BLaER1 (cell line): ENCODE results near the gene WNT11.

Source experiments
- H3K27ac ChIP-seq: shearing (Covaris generic); formaldehyde crosslinking; 2 replicates; pipeline ENCODE4 v1.8.1; 2022
- H3K27me3 ChIP-seq: shearing (Covaris generic); formaldehyde crosslinking; 2 replicates; pipeline ENCODE4 v1.8.1; 2022
- H3K36me3 ChIP-seq: shearing (Covaris generic); formaldehyde crosslinking; 2 replicates; pipeline ENCODE4 v1.8.1; 2022
- H3K4me1 ChIP-seq: shearing (Covaris generic); formaldehyde crosslinking; 2 replicates; pipeline ENCODE4 v1.8.1; 2022
- H3K4me2 ChIP-seq: shearing (Covaris generic); formaldehyde crosslinking; 2 replicates; pipeline ENCODE4 v1.8.1; 2022
- H3K4me3 ChIP-seq: shearing (Covaris generic); formaldehyde crosslinking; 2 replicates; pipeline ENCODE4 v1.8.1; 2022
- H3K9ac ChIP-seq: shearing (Covaris generic); formaldehyde crosslinking; 2 replicates; pipeline ENCODE4 v1.8.1; 2022
- H3K9me3 ChIP-seq: shearing (Covaris generic); formaldehyde crosslinking; 2 replicates; pipeline ENCODE4 v1.8.1; 2022
- H4K20me1 ChIP-seq: shearing (Covaris generic); formaldehyde crosslinking; 2 replicates; pipeline ENCODE4 v1.8.1; 2022
- Cebpa-rat ChIP-seq: shearing (Covaris generic); IDR thresholded peaks from 2 replicates; pipeline ENCODE4 v1.8.1; 2022

The WNT11 gene

DNA sequence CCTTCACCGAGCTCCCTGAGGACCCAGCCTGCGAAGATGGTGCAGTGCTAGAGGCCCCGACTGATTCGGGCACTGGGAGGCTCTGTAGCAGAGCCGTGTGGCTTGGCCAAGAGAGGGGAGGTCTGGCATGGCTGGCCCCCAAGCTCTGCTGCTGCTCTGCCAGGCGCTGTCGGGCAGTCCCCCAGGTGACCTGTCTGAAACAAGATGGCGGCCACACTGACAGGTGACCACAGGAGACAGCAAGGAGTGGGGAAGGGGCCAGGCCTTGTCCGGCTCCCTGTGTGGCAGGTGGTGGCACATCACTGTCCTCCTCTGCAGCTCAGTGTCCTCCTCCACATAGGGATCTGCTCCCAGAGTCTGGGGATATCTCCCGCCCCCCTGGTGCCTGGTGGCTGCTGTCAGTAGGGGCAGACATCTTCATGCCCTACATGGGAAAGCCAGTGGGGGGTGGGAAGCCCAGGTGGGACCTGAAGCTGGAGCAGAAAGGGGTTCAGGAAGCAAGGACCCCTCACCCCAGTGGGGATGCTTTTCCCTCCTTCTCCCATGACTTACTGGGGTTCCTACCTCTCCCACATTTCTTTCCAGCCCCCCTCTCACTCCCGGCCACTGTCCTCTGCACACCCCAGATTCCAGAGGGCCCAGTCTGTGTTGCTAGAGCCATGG is 40.1 kb upstream of the WNT11 start:
- Histone ChIP-seq H3K27ac (no peak overlapping the region), H3K27me3 (no peaks in the 10 kb centered on the region), H3K4me2 (no peak overlapping the region), H3K9me3 (peaks cover 25% of the 10 kb centered on the region), H4K20me1 (no peaks in the 10 kb centered on the region), H3K4me1 (no peaks in the 10 kb centered on the region), H3K36me3 (no peaks in the 10 kb centered on the region), H3K4me3 (no peak overlapping the region), H3K9ac (no peak overlapping the region)
- no peak for TF ChIP-seq Cebpa-rat

DNA sequence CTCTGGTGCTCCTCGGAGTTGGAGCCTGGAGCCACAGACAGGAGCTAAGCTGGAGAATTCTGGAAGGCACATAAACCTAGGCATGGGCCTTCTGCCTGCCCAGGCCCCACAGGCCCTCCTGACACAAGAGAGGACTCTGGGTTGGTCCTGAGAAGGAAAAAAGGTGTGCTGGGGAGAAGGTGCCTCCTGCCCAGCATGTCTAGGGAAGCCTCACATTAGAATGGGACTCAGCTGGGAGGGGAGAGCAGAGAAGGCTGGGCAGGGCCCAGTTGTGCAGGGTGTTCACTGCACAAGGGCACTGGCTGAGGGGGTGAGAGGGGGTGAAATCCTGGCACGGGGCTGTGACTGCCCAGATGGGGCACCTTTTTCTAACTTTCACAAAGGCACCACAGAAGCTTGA is 39.4 kb upstream of the WNT11 start:
- Histone ChIP-seq H3K36me3 (no peaks in the 10 kb centered on the region), H3K4me2 (no peak overlapping the region), H3K27ac (no peak overlapping the region), H3K4me1 (no peaks in the 10 kb centered on the region), H4K20me1 (no peaks in the 10 kb centered on the region), H3K9ac (no peak overlapping the region), H3K9me3 (peaks cover 18% of the 10 kb centered on the region), H3K4me3 (no peak overlapping the region), H3K27me3 (no peaks in the 10 kb centered on the region)
- no peak for TF ChIP-seq Cebpa-rat

DNA sequence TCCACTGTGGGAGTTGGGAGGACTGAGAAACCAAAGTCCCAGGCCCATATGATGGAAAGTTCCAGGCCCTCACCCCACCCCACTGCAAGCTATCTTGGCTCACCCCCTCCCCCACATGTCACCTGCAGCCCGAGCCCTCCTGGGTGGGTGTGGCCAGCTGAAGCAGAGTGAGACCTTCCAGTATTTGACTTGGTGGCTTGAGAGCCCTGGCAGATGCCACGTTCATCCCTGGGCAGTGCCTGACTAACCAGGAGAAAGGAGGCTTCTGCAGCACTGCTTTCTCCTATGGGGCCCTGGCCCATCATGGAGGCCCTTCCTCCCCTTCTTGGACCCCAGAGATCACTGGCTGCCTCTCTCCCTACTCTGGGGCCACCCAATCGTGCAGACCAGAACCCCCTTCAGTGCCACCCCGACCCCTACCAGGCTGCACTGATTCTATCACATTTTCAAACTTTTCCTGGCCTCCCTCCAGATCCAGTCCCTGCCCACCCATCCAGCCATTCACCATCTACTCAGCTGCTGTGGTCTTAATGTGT is 38.1 kb upstream of the WNT11 start:
- Histone ChIP-seq H3K36me3 (no peaks in the 10 kb centered on the region), H3K4me3 (no peak overlapping the region), H3K9ac (no peak overlapping the region), H3K27me3 (no peaks in the 10 kb centered on the region), H3K9me3 (peaks cover 5% of the 10 kb centered on the region; the same call in 1 of the 2 replicates), H3K4me1 (no peaks in the 10 kb centered on the region), H4K20me1 (no peaks in the 10 kb centered on the region), H3K4me2 (no peak overlapping the region), H3K27ac (no peak overlapping the region)
- TF ChIP-seq Cebpa-rat = no peak

DNA sequence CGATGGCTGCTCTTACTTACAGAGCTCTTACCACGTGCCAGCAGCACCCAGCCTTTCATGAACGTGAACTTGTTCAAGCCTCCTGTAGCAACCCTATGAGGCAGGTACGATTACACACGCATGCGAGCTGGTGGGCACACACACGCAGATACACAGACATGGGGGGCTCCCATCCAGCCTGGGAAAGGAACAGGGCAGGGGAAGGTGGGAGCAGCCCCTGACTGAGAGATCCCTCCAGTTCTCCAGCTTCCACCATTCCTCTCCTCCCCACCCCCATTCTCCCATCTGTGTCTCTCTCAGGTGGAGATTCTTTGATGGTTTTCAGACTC is 37.6 kb upstream of the WNT11 start:
- Histone ChIP-seq H3K4me2 (no peak overlapping the region), H3K27me3 (no peaks in the 10 kb centered on the region), H3K4me3 (no peak overlapping the region), H4K20me1 (no peaks in the 10 kb centered on the region), H3K9ac (no peak overlapping the region), H3K27ac (no peak overlapping the region), H3K36me3 (no peaks in the 10 kb centered on the region), H3K9me3 (0 out of 2 replicates have a peak, but pooled peaks cover under 1% of the 10 kb centered on the region), H3K4me1 (no peaks in the 10 kb centered on the region)
- TF ChIP-seq Cebpa-rat = no peak

DNA sequence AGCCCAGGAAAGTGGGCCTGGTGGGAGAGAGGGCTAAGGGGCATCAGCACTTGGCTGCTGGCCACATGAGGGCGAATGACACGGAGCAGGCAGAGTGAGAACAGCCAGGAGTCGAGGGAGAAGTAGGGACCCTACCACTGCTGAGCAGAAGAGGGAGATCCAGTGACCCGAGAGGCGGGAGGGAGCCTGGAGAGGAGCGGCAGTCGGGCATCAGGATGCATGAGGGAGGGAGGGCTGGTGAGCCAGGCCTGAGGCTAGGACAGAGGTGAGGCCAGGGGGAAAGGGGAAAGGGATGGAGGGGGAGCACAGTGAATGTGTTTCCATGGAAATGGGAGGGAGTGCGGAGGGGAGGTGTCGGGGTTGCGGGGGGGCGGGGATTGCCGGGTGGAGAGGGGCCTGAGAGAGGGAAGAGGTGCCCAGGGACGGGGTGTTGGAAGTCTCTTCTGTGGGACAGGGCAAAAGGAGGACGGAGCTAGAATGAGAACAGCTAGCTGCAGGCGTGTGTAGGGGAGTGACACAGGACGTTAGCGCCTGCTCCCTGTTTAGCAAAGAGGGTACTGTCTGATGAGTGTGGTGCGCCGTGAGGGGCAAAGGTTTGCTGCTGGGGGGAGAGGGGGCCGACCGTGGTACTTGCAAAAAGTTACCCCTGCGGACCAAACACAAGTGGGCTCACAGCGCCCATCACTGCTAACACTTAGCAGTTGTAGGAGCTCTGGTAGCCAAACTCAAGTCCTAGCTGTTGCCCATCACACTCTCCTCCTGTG is 37.1 kb upstream of the WNT11 start:
- no peak overlapping the region for H3K9ac ChIP-seq

DNA sequence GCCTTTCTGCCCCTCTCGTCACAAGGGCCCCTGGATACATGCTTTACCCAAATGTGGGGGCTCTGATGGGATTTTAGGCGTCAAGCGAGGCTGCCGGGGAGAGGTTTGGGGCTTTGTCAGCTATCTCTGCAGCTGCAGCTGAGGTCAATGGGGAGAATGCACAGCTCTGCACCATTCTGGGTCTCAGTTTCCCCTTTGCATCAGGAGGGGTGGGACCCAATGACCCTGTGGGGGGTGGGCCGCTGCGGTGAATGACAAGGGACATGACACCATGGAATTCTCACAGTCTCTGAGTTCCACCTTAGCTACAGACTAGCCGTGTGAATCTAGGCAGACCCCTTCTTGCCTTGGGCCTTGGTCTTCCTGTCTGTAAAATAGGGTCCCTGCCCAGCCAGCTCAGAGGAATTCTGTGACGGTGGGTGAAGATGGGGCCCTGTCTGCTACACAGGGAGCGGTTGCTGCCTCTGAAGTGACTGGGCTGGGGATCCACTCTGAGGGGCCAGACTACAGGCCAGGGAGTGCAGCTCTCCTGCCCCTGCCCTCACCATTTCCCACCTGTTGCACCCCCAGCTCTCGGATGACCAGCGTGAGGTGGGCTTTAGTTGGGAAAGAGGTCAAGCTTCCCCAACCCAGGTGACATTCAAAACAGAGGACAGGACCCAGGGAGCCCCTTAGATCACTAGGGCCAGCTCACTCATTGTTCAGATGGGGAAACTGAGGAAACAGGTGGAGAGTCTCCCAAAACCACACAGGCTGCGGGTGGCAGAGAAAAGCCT is 35.9 kb upstream of the WNT11 start:
- Histone ChIP-seq H4K20me1 (no peaks in the 10 kb centered on the region), H3K9me3 (no peaks in the 10 kb centered on the region), H3K36me3 (no peaks in the 10 kb centered on the region), H3K4me3 (no peak overlapping the region), H3K27ac (no peak overlapping the region), H3K4me2 (no peak overlapping the region), H3K9ac (no peak overlapping the region), H3K4me1 (peaks cover 9% of the 10 kb centered on the region; the same call in 1 of the 2 replicates), H3K27me3 (no peaks in the 10 kb centered on the region)
- TF ChIP-seq Cebpa-rat = no peak

More for the DNA sequence above, 37.1 kb upstream of the WNT11 start:
- Histone ChIP-seq H3K4me1 (no peaks in the 10 kb centered on the region), H3K27me3 (no peaks in the 10 kb centered on the region), H3K4me2 (no peak overlapping the region), H4K20me1 (no peaks in the 10 kb centered on the region), H3K27ac (no peak overlapping the region), H3K36me3 (no peaks in the 10 kb centered on the region), H3K4me3 (no peak overlapping the region), H3K9me3 (no peaks in the 10 kb centered on the region)
- TF ChIP-seq Cebpa-rat = no peak

DNA sequence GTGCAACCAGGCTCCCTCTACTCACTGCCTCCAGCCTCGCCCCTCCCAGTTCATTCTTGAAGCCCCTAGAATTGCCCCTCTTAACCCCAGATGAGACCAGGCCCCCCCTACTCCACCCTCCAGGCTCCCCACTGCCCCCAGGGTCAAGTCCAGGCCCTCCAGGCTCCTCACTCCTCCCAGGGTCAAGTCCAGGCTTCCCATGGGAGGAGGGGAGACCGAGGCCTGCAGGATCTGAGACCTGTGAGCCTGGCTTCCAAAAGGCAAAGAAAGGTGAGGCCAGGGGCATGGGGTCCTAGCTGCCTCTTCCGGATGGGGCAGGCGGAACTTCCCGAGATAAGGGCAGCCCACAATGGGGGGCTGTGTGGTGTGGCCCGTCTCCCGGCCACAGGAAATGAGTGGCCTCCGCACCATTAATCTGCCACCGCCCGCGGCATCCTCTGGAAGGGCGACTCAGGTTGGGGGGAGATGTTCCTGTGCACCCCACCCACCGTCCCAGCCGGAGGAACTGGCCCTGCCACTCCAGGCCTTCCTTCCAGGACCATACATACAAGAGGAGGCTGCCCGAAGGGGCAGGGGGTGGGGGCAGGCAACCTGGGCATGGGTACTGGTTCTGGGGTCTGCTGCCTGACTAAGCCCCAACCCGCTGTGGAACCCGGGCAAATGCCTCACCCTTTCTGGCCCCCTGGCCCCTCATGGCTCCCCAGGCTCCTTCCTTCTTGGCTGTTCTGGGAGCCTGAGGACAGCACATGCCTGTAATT is 35.1 kb upstream of the WNT11 start:
- H4K20me1 ChIP-seq = no peaks in the 10 kb centered on the region
- H3K27ac ChIP-seq = no peak overlapping the region
- no peak overlapping the region for H3K4me3 ChIP-seq
- no peak for TF ChIP-seq Cebpa-rat
- no peaks in the 10 kb centered on the region for H3K9me3 ChIP-seq
- H3K27me3 ChIP-seq = 0 out of 2 replicates have a peak, but pooled peaks cover 1% of the 10 kb centered on the region
- no peak overlapping the region for H3K9ac ChIP-seq
- peaks cover 16% of the 10 kb centered on the region for H3K4me1 ChIP-seq
- no peak overlapping the region for H3K4me2 ChIP-seq
- no peaks in the 10 kb centered on the region for H3K36me3 ChIP-seq

DNA sequence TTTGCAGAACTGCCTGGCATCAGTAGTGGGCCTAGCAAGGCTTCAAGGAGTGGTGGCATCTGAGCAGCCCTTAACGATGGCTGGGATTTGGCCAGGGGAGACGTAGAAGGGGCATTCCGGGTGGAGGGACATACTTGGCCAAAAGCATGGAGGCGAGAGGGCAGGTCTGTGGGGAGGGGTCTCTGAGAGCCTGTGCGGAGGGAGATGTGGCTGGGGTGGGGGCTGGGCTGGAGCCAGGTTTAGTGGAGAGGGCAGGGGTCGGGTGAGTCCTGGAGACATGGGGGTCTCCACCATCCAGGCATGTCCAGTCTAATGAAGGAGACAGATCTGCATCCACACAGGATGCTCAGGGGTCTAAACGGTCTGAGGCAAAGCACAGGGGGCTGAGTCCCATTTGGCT is 34.4 kb upstream of the WNT11 start:
- Histone ChIP-seq H3K36me3 (no peaks in the 10 kb centered on the region), H3K4me2 (no peak overlapping the region), H3K4me3 (no peak overlapping the region), H3K27ac (no peak overlapping the region), H3K9ac (no peak overlapping the region), H4K20me1 (no peaks in the 10 kb centered on the region), H3K9me3 (no peaks in the 10 kb centered on the region), H3K4me1 (peaks cover 17% of the 10 kb centered on the region), H3K27me3 (0 out of 2 replicates have a peak, but pooled peaks cover 6% of the 10 kb centered on the region)
- no peak for TF ChIP-seq Cebpa-rat

DNA sequence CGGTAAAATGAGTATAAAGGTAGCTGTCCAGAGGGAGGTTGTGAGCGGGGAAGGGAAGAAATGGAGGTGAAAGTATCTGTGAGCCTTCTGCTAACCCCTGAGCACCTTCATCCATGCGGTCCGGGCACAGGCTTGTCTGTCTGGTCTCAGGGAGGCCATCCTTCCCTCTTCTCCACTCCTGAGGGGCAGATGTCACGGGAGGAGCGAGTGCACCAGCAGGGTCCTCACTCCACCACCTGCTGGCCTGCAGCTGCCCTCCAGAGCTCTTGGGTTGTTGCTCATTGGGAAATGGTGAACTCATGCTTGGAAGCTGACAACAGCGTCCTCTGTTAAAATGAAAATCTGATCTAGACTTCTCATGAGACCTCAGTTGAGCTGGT is 33.8 kb upstream of the WNT11 start:
- no peaks in the 10 kb centered on the region for H4K20me1 ChIP-seq
- no peak overlapping the region for H3K27ac ChIP-seq
- no peak overlapping the region for H3K4me3 ChIP-seq
- H3K36me3 ChIP-seq = no peaks in the 10 kb centered on the region
- H3K4me1 ChIP-seq = peaks cover 17% of the 10 kb centered on the region
- TF ChIP-seq Cebpa-rat = no peak
- H3K27me3 ChIP-seq = 0 out of 2 replicates have a peak, but pooled peaks cover 6% of the 10 kb centered on the region
- no peak overlapping the region for H3K9ac ChIP-seq
- no peaks in the 10 kb centered on the region for H3K9me3 ChIP-seq
- no peak overlapping the region for H3K4me2 ChIP-seq
